Endothelial cell of umbilical vein (primary cell): Measurements from ENCODE around the gene MTLN. TPM values are rescaled to one million over a fixed set of nuclear protein-coding genes. Genes with fewer than 3 reads are reported as not detected.
"Not testable (repeated sequence)": the region's sequence is repeated elsewhere in the genome, so short reads cannot be mapped to it uniquely, and the experiment has no call there.

Experiments used
- BruUV-seq: library from RNA; stranded (reverse); fragments of 400-500 nt; replicated peaks from 2 replicates; lab custom pipeline; 2021; lab: Mats Ljungman, UMichigan
- CTCF ChIA-PET: fragments of 300-600, 350-600 bp; sonication (Branson Sonifier 250); formaldehyde crosslinking; loops from one replicate; lab custom pipeline; 2021; ENCODE audit warnings: antibody characterized with exemption, inconsistent platforms; lab: Charles Lee
- POLR2A ChIA-PET: fragments of 300-600, 350-600 bp; sonication (Branson Sonifier 250); formaldehyde crosslinking; loops from one replicate; lab custom pipeline; 2021; ENCODE audit warnings: antibody characterized with exemption, inconsistent platforms; lab: Charles Lee
- DNase-seq: peaks from one replicate; pipeline ENCODE4 v3.0.0-alpha.2; 2011; ENCODE audit warnings: low read depth, low spot score
- FAIRE-seq: peaks from 2 replicates; lab custom pipeline; 2011; peaks lifted over from hg19 to GRCh38; lab: Jason Lieb, UNC
- H2AFZ ChIP-seq: 2 replicates; pipeline ENCODE4 v1.6.0; 2012; ENCODE audit warnings: low read depth, low read length, control low read depth, inconsistent platforms
- H3K27ac ChIP-seq: 2 replicates; pipeline ENCODE4 v1.5.1; 2011; ENCODE audit warnings: low read depth, mild to moderate bottlenecking, control low read depth, low read length, moderate library complexity; ENCODE audit not compliant: insufficient read depth
- H3K27me3 ChIP-seq, 2 experiments: 2 replicates each; pipeline versions ENCODE4 v1.6.0 to v1.6.1; 2011; ENCODE audit warnings: low read length in 2 of 2, mixed read lengths in 1 of 2; ENCODE audit not compliant: control insufficient read depth in 2 of 2, insufficient read depth in 2 of 2
- H3K36me3 ChIP-seq, 2 experiments: 2 replicates in 1 of 2; 3 replicates in 1 of 2; pipeline ENCODE4 v1.5.1; 2011; ENCODE audit warnings: low read length in 2 of 2, mild to moderate bottlenecking in 1 of 2, moderate library complexity in 1 of 2; ENCODE audit not compliant: control insufficient read depth in 2 of 2, insufficient read depth in 2 of 2; ENCODE audit errors: extremely low read depth in 1 of 2
- H3K4me1 ChIP-seq: 3 replicates; pipeline ENCODE4 v1.5.1; 2011; ENCODE audit warnings: mild to moderate bottlenecking, low read length; ENCODE audit not compliant: control insufficient read depth, insufficient read depth; ENCODE audit errors: extremely low read depth
- H3K4me2 ChIP-seq: 2 replicates; pipeline ENCODE4 v1.6.1; 2011; ENCODE audit warnings: low read length, control low read depth, mixed read lengths; ENCODE audit not compliant: insufficient read depth
- H3K4me3 ChIP-seq, 3 experiments: fragments of 200-600 bp in 1 of 3; sonication (generic), shearing (Covaris generic) in 1 of 3; replicated peaks in 1 of 3; 2 replicates each; pipeline ENCODE4 v1.5.1; 2011 to 2016; ENCODE audit warnings: control low read depth in 3 of 3, low read length in 3 of 3, mild to moderate bottlenecking in 2 of 3, inconsistent platforms in 1 of 3, low read depth in 1 of 3, moderate library complexity in 1 of 3; ENCODE audit not compliant: insufficient read depth in 1 of 3
- H3K79me2 ChIP-seq: 2 replicates; pipeline ENCODE4 v1.6.0; 2012; ENCODE audit warnings: low read length, inconsistent platforms; ENCODE audit not compliant: control insufficient read depth, insufficient read depth
- H3K9ac ChIP-seq: replicated peaks from 2 replicates; pipeline ENCODE3; 2011; ENCODE audit warnings: low read length, control low read depth; ENCODE audit not compliant: insufficient read depth; ENCODE audit errors: extremely low read depth
- H3K9me1 ChIP-seq: replicated peaks from 3 replicates; pipeline ENCODE4 v1.6.0; 2011; ENCODE audit warnings: mild to moderate bottlenecking, low read length; ENCODE audit not compliant: control insufficient read depth, insufficient read depth; ENCODE audit errors: extremely low read depth
- H3K9me3 ChIP-seq: replicated peaks from 2 replicates; pipeline ENCODE4 v1.5.1; 2012; ENCODE audit warnings: low read length, inconsistent platforms; ENCODE audit not compliant: control insufficient read depth, insufficient read depth
- H4K20me1 ChIP-seq: replicated peaks from 2 replicates; pipeline ENCODE3; 2011; ENCODE audit warnings: mild to moderate bottlenecking, low read length; ENCODE audit not compliant: control insufficient read depth, insufficient read depth; ENCODE audit errors: extremely low read depth
- CTCF ChIP-seq, 2 donors: IDR thresholded peaks; 1 replicate in 1 of 2; 2 replicates in 1 of 2; pipeline ENCODE4 v1.5.1; 2011; ENCODE audit warnings: low read length in 2 of 2, mild to moderate bottlenecking in 2 of 2, moderate library complexity in 2 of 2, control low read depth in 1 of 2, inconsistent platforms in 1 of 2, low read depth in 1 of 2; ENCODE audit not compliant: insufficient read depth in 1 of 2; ENCODE audit errors: extremely low read depth in 1 of 2
- EZH2 ChIP-seq: IDR thresholded peaks from 2 replicates; pipeline ENCODE4 v1.6.1; 2012; ENCODE audit warnings: borderline replicate concordance, low read depth, mild to moderate bottlenecking, moderate library complexity, low read length, inconsistent platforms; ENCODE audit not compliant: severe bottlenecking
- FOS ChIP-seq: IDR thresholded peaks from 2 replicates; pipeline ENCODE4 v1.6.1; 2011; ENCODE audit warnings: mild to moderate bottlenecking, low read length, moderate library complexity, borderline replicate concordance; ENCODE audit not compliant: insufficient read depth
- GATA2 ChIP-seq: IDR thresholded peaks from 2 replicates; pipeline ENCODE4 v1.7.0; 2011; ENCODE audit warnings: low read depth, mild to moderate bottlenecking, moderate library complexity, mixed read lengths, low read length; ENCODE audit not compliant: insufficient read length, insufficient read depth
- JUN ChIP-seq: IDR thresholded peaks from 2 replicates; pipeline ENCODE4 v1.6.1; 2011; ENCODE audit warnings: borderline replicate concordance, low read depth; ENCODE audit not compliant: insufficient read length, insufficient read depth
- MAX ChIP-seq: IDR thresholded peaks from 2 replicates; pipeline ENCODE4 v1.6.1; 2011; ENCODE audit not compliant: insufficient read depth, insufficient read length
- MYC ChIP-seq: IDR thresholded peaks from one replicate; pipeline ENCODE4 v1.6.1; 2011; ENCODE audit warnings: mild to moderate bottlenecking, low read depth, low read length
- POLR2A ChIP-seq: IDR thresholded peaks from 2 replicates; pipeline ENCODE4 v1.6.1; 2012; ENCODE audit warnings: low read depth, mild to moderate bottlenecking, control low read depth, low read length
- POLR2AphosphoS5 ChIP-seq: IDR thresholded peaks from 2 replicates; pipeline ENCODE4 v1.6.1; 2012; ENCODE audit warnings: low read depth, mild to moderate bottlenecking, control low read depth, low read length, moderate library complexity; ENCODE audit not compliant: insufficient read depth
- dilution Hi-C: fragments of 300-500 bp; cut with MboI; formaldehyde crosslinking; loops from one replicate; pipeline ENCODE4 v1.15.0; 2019; ENCODE audit warnings: low sequenced_read_pairs; ENCODE audit not compliant: extremely low pct_ligation_motif_present
- intact Hi-C: fragments of 100-400 bp; cut with micrococcal nuclease; formaldehyde crosslinking; loops from one replicate; pipeline ENCODE4 v1.10.0; 2022
- polyA plus RNA-seq, 4 experiments: library from polyadenylated mRNA; depleted of rRNA in 3 of 4; stranded (reverse) in 3 of 4; unstranded in 1 of 4; fragments of >200 nt; gene quantifications; 2 replicates each; pipeline versions ENCODE4 v1.2.1 to v1.2.3, GENCODE V29; 2011 to 2012; ENCODE audit warnings: missing spikeins in 1 of 4
- total RNA-seq: library from RNA; stranded (reverse); gene quantifications from 2 replicates; pipeline ENCODE4 v1.2.3, GENCODE V29; 2021

MTLN gene
- total and polyA plus RNA-seq, 2 donors (not counting 3 experiments of a cell fraction or from before 2014, with no cell fraction given): 34.4 to 46.0 TPM

- CTCF ChIA-PET: no interaction called here
- H3K4me3 ChIP-seq: no peak overlapping the region
- no peak for TF ChIP-seq POLR2AphosphoS5
- TF ChIP-seq MAX: no peak
- TF ChIP-seq POLR2A: no peak
- TF ChIP-seq CTCF (IDR thresholded peaks at IDR 0.05; ENCODE audit: extremely low read depth in 1 of 2, insufficient read depth in 1 of 2, low read depth in 1 of 2, low read length in 2 of 2): no peak
- no peak for TF ChIP-seq FOS
- TF ChIP-seq JUN: no peak
- TF ChIP-seq MYC: no peak
- no peak for TF ChIP-seq GATA2
- TF ChIP-seq EZH2: no peak
- H3K4me1 ChIP-seq: no peaks in the 10 kb centered on the region
- DNase-seq: peak; percentile 44
- H4K20me1 ChIP-seq: no peaks in the 10 kb centered on the region
- H3K27me3 ChIP-seq: peaks cover 47 to 65% of the 10 kb centered on the region in 2 experiments
- POLR2A ChIA-PET: no interaction called here
- no TSS peak for BruUV-seq
- no peak overlapping the region for H2AFZ ChIP-seq
- no peaks in the 10 kb centered on the region for H3K9me3 ChIP-seq
- H3K79me2 ChIP-seq: no peaks in the 10 kb centered on the region
- H3K36me3 ChIP-seq: no peaks in the 10 kb centered on the region
- dilution Hi-C loops: no loop called here
- H3K9ac ChIP-seq: no peak overlapping the region
- FAIRE-seq: peak; percentile 24
- H3K9me1 ChIP-seq: no peaks in the 10 kb centered on the region
- H3K4me2 ChIP-seq: no peak overlapping the region
- intact Hi-C loops: no loop called here
- no peak overlapping the region for H3K27ac ChIP-seq
Observed at GRCh38 chr2:110219496-110220189, 7.3 kb upstream of the MTLN start.

- intact Hi-C loops: not testable (repeated sequence)
Observed at GRCh38 chr2:110218889-110219288, 6.5 kb upstream of the MTLN start.

More at GRCh38 chr2:110218889-110219288, 6.5 kb upstream of the MTLN start:
- CTCF ChIA-PET, H3K79me2 ChIP-seq, H3K9ac ChIP-seq, H3K4me1 ChIP-seq, H3K36me3 ChIP-seq, DNase-seq, H3K9me3 ChIP-seq, POLR2A ChIA-PET, FAIRE-seq, H2AFZ ChIP-seq, H3K27ac ChIP-seq, H3K9me1 ChIP-seq, H4K20me1 ChIP-seq, H3K4me2 ChIP-seq, BruUV-seq, dilution Hi-C loops, H3K4me3 ChIP-seq: not testable (repeated sequence)
- peaks cover 47 to 59% of the 10 kb centered on the region in 2 experiments for H3K27me3 ChIP-seq
